Lung (tissue), 12 donors: ENCODE measurements around the gene TMEM147. TPM values are rescaled to one million over a fixed set of nuclear protein-coding genes. Genes with fewer than 3 reads are reported as not detected.

ENCODE experiments used
- ATAC-seq: fragments of 200-7000 bp; cut with Tn5 transposase; one replicate; pipeline ENCODE4 v1.9.1; 2020; ENCODE audit warnings: moderate number of reproducible peaks; ENCODE audit not compliant: insufficient read depth, low FRiP score
- DNase-seq, 3 donors: peaks; one replicate each; pipeline ENCODE4 v3.0.0-alpha.2; 2013 to 2017
- H3K27ac ChIP-seq, 2 donors: one replicate each; pipeline ENCODE4 v1.5.1; 2013; ENCODE audit warnings: mild to moderate bottlenecking in 2 of 2, moderate library complexity in 2 of 2, control low read depth in 1 of 2, inconsistent platforms in 1 of 2, low read depth in 1 of 2, low read length in 1 of 2
- H3K27me3 ChIP-seq, 3 donors: one replicate each; pipeline ENCODE4 v1.5.1; 2013; ENCODE audit warnings: low read length in 2 of 3; ENCODE audit not compliant: control insufficient read depth in 3 of 3, insufficient read depth in 3 of 3
- H3K36me3 ChIP-seq, 4 donors: one replicate each; pipeline ENCODE4 v1.5.1; 2013; ENCODE audit warnings: low read length in 4 of 4, mild to moderate bottlenecking in 1 of 4, moderate library complexity in 1 of 4; ENCODE audit not compliant: control insufficient read depth in 4 of 4, insufficient read depth in 4 of 4
- H3K4me1 ChIP-seq, 5 donors: one replicate each; pipeline ENCODE4 v1.5.1; 2013; ENCODE audit warnings: low read length in 5 of 5, mild to moderate bottlenecking in 2 of 5, moderate library complexity in 1 of 5; ENCODE audit not compliant: control insufficient read depth in 5 of 5, insufficient read depth in 5 of 5
- H3K4me3 ChIP-seq: one replicate; pipeline ENCODE4 v1.5.1; 2013; ENCODE audit warnings: mild to moderate bottlenecking, control low read depth, moderate library complexity
- H3K9ac ChIP-seq, 2 donors: one replicate each; pipeline ENCODE4 v1.5.1; 2013; ENCODE audit warnings: low read length in 2 of 2, control low read depth in 1 of 2; ENCODE audit not compliant: insufficient read depth in 1 of 2
- H3K9me3 ChIP-seq, 4 donors: one replicate each; pipeline ENCODE4 v1.5.1; 2013; ENCODE audit warnings: low read length in 3 of 4, mild to moderate bottlenecking in 1 of 4, moderate library complexity in 1 of 4; ENCODE audit not compliant: control insufficient read depth in 4 of 4, insufficient read depth in 3 of 4
- CTCF ChIP-seq: IDR thresholded peaks from 2 replicates; pipeline ENCODE4 v1.5.1; 2012; ENCODE audit warnings: mild to moderate bottlenecking; ENCODE audit errors: control extremely low read depth, extremely low read depth
- WGBS, 2 donors: extraction: QIAGEN DNeasy Blood & Tissue Kit; methylation state at CpG; one replicate each; pipeline ENCODE4 v1.1.7; 2013; 5-methylcytosine and 5-hydroxymethylcytosine counted together
- polyA plus RNA-seq, 2 donors: library from polyadenylated mRNA; stranded (reverse); fragments of 200-250 nt; gene quantifications; one replicate each; pipeline ENCODE4 v1.2.1, GENCODE V29; 2013
- total RNA-seq, 2 donors: library from RNA; depleted of rRNA in 1 of 2; stranded (reverse); fragments of >200 nt in 1 of 2; gene quantifications; one replicate each; pipeline ENCODE4 v1.2.1, GENCODE V29; 2014 to 2021
- donor health status: control.
- donor health status: control.
- donor health status: Bipolar disorder and iron deficiency.
- donor health status: healthy.
- donor health status: DM: yes; HTN: yes; CAD: no.

Gene TMEM147
- total and polyA plus RNA-seq, 4 donors, result 39.0 to 167 (median 124) TPM

DNA sequence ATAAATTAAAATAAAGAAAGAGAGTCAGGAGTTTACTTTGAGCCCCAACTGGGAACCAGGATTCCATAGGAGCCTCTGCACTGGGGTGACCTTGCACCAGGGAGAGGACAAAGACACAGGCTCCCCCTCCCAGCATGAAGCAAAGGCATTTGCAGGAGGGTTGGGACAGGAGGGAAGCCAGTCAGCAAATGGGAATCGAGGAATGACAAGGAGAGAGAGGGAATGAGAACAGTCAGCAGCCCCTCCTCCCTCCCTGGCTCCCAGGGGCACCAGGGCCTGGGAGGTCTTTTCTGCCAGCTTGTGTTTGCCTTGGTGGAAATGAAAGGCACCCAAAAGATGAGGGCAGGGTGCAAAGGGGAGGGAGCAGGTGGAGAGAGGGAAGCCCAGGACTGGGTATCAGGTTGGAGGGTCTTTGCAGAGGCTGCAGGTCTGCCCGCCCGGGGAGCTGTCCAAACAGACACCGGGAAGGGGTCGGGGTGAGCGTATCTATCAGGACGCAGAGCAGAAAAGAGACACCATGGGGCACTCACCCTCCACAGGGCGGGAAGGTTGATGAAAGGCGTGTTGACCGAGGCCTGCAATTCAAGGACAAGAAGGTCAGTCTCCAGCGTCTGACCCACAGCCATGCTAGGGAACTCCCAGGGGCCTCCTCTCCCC, 21.1 kb upstream of the TMEM147 start:
- 35 to 69% methylated on average over 11 of the region's 11 CpGs for WGBS, 2 donors
- H3K4me1 ChIP-seq, result no peaks in the 10 kb centered on the region
- H3K27me3 ChIP-seq, result peaks cover 0 to 12% (median 4%) of the 10 kb centered on the region in 3 donors
- no peak overlapping the region for H3K4me3 ChIP-seq
- ATAC-seq (no peak), DNase-seq (no peak)
- H3K36me3 ChIP-seq, result no peaks in the 10 kb centered on the region
- H3K9me3 ChIP-seq, result no peaks in the 10 kb centered on the region
- H3K9ac ChIP-seq, result no peak overlapping the region
- no peak overlapping the region for H3K27ac ChIP-seq
- no peak for TF ChIP-seq CTCF

- no peak for TF ChIP-seq CTCF
- Histone ChIP-seq H3K27ac (no peak overlapping the region), H3K36me3 (no peaks in the 10 kb centered on the region), H3K4me3 (no peak overlapping the region), H3K4me1 (no peaks in the 10 kb centered on the region), H3K9me3 (no peaks in the 10 kb centered on the region), H3K9ac (no peak overlapping the region), H3K27me3 (peaks cover under 1 to 9% (median 4%) of the 10 kb centered on the region in 3 donors)
- DNase-seq (no peak), ATAC-seq (no peak)
- 72 to 79% methylated on average over 4 of the region's 4 CpGs for WGBS, 2 donors
These were observed 19.6 kb upstream of the TMEM147 start for GRCh38 chr19:35525873-35526272.

GRCh38 chr19:35528218-35529038, 17.0 kb upstream of the TMEM147 start, which contains the start of gene SBSN:
SBSN (minus strand) TSS chr19:35528311; CDS start chr19:35528281, 30 bp downstream.
- Histone ChIP-seq H3K9ac (no peak within 1 kb of the TSS), H3K4me3 (no peak within 1 kb of the TSS), H3K27ac (no peak within 1 kb of the TSS), H3K9me3 (no peaks in the 10 kb centered on the region), H3K4me1 (peaks cover 0 to 2% (median 0%) of the 10 kb centered on the region in 5 donors), H3K27me3 (peaks cover 3 to 28% (median 8%) of the 10 kb centered on the region in 3 donors), H3K36me3 (no peaks in the 10 kb centered on the region)
- no peak for DNase-seq
- no peak for TF ChIP-seq CTCF
- ATAC-seq, result no peak
- WGBS, 2 donors, result 78 to 89% methylated on average over 11 of the region's 11 CpGs
